ENCODE data around the gene PIEZO1. TPM values are rescaled to one million over a fixed set of nuclear protein-coding genes. Genes with fewer than 3 reads are reported as not detected.

Gene PIEZO1
- total RNA-seq, 6 experiments from 2014 or later, result 48.9 to 91.9 (median 64.4) TPM

- no peak for TF ChIP-seq CTCF (IDR thresholded peaks at IDR 0.05)
- Histone ChIP-seq H3K4me3 (no peak overlapping the region), H3K36me3 (no peaks in the 10 kb centered on the region), H3K4me1 (peaks cover 0 to 3% (median 0%) of the 10 kb centered on the region in 4 donors), H3K27me3 (no peaks in the 10 kb centered on the region), H3K9me3 (no peaks in the 10 kb centered on the region), H3K27ac (no peak overlapping the region)
- DNase-seq, result no peak
- intact Hi-C loops (cut with DNase I), result no loop called here
- no peak for ATAC-seq
Observed at GRCh38 chr16:88798772-88799455, 13.9 kb upstream of the PIEZO1 start.

- Histone ChIP-seq H3K9me3 (no peaks in the 10 kb centered on the region), H3K27ac (no peak overlapping the region), H3K4me1 (peaks cover 0 to 3% (median 0%) of the 10 kb centered on the region in 4 donors), H3K27me3 (no peaks in the 10 kb centered on the region), H3K4me3 (no peak overlapping the region), H3K36me3 (no peaks in the 10 kb centered on the region)
- DNase-seq, result no peak
- 72% methylated on average over 4 of the region's 4 CpGs for WGBS (ENCODE audit: insufficient coverage, low coverage, low lambda C conversion rate, missing lambda C conversion rate)
- TF ChIP-seq CTCF (IDR thresholded peaks at IDR 0.05), result no peak
- no peak for TF ChIP-seq POLR2A (IDR thresholded peaks at IDR 0.05)
- ATAC-seq, result no peak
- intact Hi-C loops (cut with DNase I), result no loop called here
Observed at GRCh38 chr16:88798073-88798472, 13.1 kb upstream of the PIEZO1 start.

- TF ChIP-seq POLR2A (IDR thresholded peaks at IDR 0.05) (no peak), CTCF (IDR thresholded peaks at IDR 0.05) (no peak)
- no peak overlapping the region for H3K4me3 ChIP-seq
- no peaks in the 10 kb centered on the region for H3K27me3 ChIP-seq
- H3K9me3 ChIP-seq, result no peaks in the 10 kb centered on the region
- no peaks in the 10 kb centered on the region for H3K4me1 ChIP-seq
- intact Hi-C loops (cut with DNase I), result no loop called here
- ATAC-seq (no peak), DNase-seq (no peak)
- no CpG with 5 or more reads among the region's 4 CpGs for WGBS (ENCODE audit: insufficient coverage, low coverage, low lambda C conversion rate, missing lambda C conversion rate)
- H3K27ac ChIP-seq, result no peak overlapping the region
- no peaks in the 10 kb centered on the region for H3K36me3 ChIP-seq
Observed at GRCh38 chr16:88796278-88796677, 11.3 kb upstream of the PIEZO1 start.

- DNase-seq (peak in 1 of 3 donors; percentile 55), ATAC-seq (peak in 1 of 4 donors; percentile 4)
- no peak overlapping the region for H3K4me3 ChIP-seq
- H3K4me1 ChIP-seq, result peaks cover 0 to 1% (median 0%) of the 10 kb centered on the region in 4 donors
- no peaks in the 10 kb centered on the region for H3K36me3 ChIP-seq
- no peak overlapping the region for H3K27ac ChIP-seq
- intact Hi-C loops (cut with DNase I), result no loop called here
- TF ChIP-seq POLR2A (IDR thresholded peaks at IDR 0.05) (no peak), CTCF (IDR thresholded peaks at IDR 0.05) (no peak)
- H3K9me3 ChIP-seq, result no peaks in the 10 kb centered on the region
- H3K27me3 ChIP-seq, result no peaks in the 10 kb centered on the region
- 60% methylated on average over 1 of the region's 35 CpGs for WGBS (ENCODE audit: insufficient coverage, low coverage, low lambda C conversion rate, missing lambda C conversion rate)
Observed at GRCh38 chr16:88793251-88793954, 8.4 kb upstream of the PIEZO1 start.

Measured in right lobe of liver (tissue), 6 donors.